ENCODE data around the gene MYO5B. TPM values are rescaled to one million over a fixed set of nuclear protein-coding genes. Genes with fewer than 3 reads are reported as not detected.
A peak's percentile ranks its signal among the peaks of the same experiment; 100 is the strongest.

The MYO5B gene
- total RNA-seq, 1 experiment from 2014 or later: 32.1 TPM

DNA sequence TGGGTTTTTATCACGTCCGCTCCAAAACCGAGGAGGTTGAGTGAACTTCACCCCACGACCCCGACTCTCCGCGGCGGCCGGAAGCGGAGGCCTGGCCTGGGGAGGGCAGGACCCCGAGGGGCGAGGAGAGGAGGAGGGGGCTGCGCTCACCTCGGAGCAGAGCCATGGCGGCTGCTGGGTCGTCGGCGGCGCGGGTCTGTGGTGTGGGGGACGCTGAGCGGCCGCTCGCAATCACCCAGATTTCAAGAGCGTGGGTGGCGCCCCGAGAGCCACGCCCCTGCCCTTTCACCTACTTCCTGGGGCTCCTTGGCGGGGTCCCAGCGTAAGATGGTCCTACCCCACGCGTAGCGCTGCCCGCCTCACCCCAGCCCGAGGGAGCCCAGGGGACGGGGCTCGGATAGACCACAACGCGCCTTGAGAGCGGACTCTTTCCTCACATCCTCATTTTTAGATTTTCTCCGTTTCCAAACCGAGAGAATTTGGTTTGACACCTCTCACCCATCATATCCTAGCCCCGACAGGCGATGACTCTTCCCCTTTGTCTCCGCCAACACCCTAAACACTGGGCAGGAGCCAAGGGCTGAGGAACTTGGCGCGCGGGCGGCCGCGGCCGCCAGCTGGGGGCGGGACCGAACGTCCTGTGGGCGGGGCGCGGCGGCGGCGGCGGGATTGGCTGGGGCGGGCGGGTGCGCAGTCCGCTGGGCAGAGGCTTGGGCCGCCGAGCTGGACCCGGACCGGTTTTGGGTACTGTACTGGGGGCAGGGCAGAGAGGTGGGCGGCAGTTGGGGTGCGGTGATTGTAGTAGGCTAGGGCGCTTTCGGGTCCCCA, 381.4 kb downstream of the MYO5B start, which contains the start of gene ACAA2:
Gene ACAA2, minus strand, starts transcription at position 215 of the 828 bp plus-strand sequence. Its CDS starts 49 bp downstream, at position 166.
- TSS peak; percentile 57 for BruUV-seq (replicated peaks)
- no peaks in the 10 kb centered on the region for H3K79me2 ChIP-seq (ENCODE audit: insufficient read depth, low read length)
- CTCF ChIA-PET: interaction anchor here (0.5 kb wide), 1 partner anchor 85 kb away, joined by 4 read pairs; no protein-coding TSS in a partner anchor

More for the DNA sequence above, 381.4 kb downstream of the MYO5B start, which contains the start of gene ACAA2:
- ChIA-PET POLR2A (interaction anchor here (0.9 kb wide), 1 partner anchor 87 kb away, joined by 3 read pairs; no protein-coding TSS in a partner anchor), RAD21 (ENCODE audit: low non-redundant PET in 1 of 2, low total read pairs in 2 of 2, uncharacterized antibody in 2 of 2, unreplicated experiment in 2 of 2) (no interaction called here)
- peak; percentile 50 for DNase-seq (ENCODE audit: low read depth, low spot score)
- Histone ChIP-seq H3K9me3 (ENCODE audit: control insufficient read depth in 1 of 2, insufficient read depth in 1 of 2, low read depth in 1 of 2, low read length in 2 of 2) (no peaks in the 10 kb centered on the region), H3K4me1 (ENCODE audit: control insufficient read depth in 1 of 2, insufficient read depth in 2 of 2, low read length in 2 of 2) (peaks cover 5 to 21% of the 10 kb centered on the region in 2 experiments; a peak in 3 of 4 replicates), H3K27ac (ENCODE audit: low read depth, low read length) (peak within 1 kb of the TSS; percentile 67), H3K9ac (ENCODE audit: low read length) (peak within 1 kb of the TSS; percentile 79), H3K27me3 (ENCODE audit: insufficient read depth, low read length) (no peaks in the 10 kb centered on the region), H2AFZ (ENCODE audit: low read depth, low read length, poor library complexity, severe bottlenecking) (peak within 1 kb of the TSS; percentile 90), H4K20me1 (ENCODE audit: insufficient read depth) (no peaks in the 10 kb centered on the region), H3K4me2 (ENCODE audit: low read length) (peak within 1 kb of the TSS; percentile 97), H3K4me3 (replicated peaks in 1 of 2; ENCODE audit: low read depth in 1 of 2, low read length in 2 of 2) (peak within 1 kb of the TSS; percentile 80 to 88), H3K36me3 (ENCODE audit: control insufficient read depth in 1 of 2, insufficient read depth in 2 of 2, low read length in 2 of 2) (no peaks in the 10 kb centered on the region), H3K9me2 (ENCODE audit: insufficient read depth) (no peaks in the 10 kb centered on the region)
- ATAC-seq: peak; percentile 96
- TF ChIP-seq ZNF274 (IDR thresholded peaks at IDR 0.05; ENCODE audit: low read depth, low read length) (no peak), FOSL1 (IDR thresholded peaks at IDR 0.05; ENCODE audit: low read depth) (no peak), SP1 (IDR thresholded peaks at IDR 0.05; ENCODE audit: low read depth) (no peak; the same call in 1 of the 2 replicates), JUND (IDR thresholded peaks at IDR 0.05) (no peak; the same call in 1 of the 2 replicates), ELF1 (IDR thresholded peaks at IDR 0.05; ENCODE audit: borderline replicate concordance, low read depth) (no peak), SIN3A (IDR thresholded peaks at IDR 0.05; ENCODE audit: low read depth) (peak; percentile 51; the same call in 1 of the 2 replicates), YY1 (IDR thresholded peaks at IDR 0.05; ENCODE audit: extremely low read depth, insufficient replicate concordance, low read depth, low read length) (peak; percentile 19), POLR2AphosphoS5 (IDR thresholded peaks at IDR 0.05; ENCODE audit: low read depth, low read length) (peak; percentile 79), EZH2 (IDR thresholded peaks at IDR 0.05) (no peak), EZH2phosphoT487 (IDR thresholded peaks at IDR 0.05; ENCODE audit: borderline replicate concordance) (no peak), POLR2A (IDR thresholded peaks at IDR 0.05; ENCODE audit: borderline replicate concordance, extremely low read depth, insufficient read depth, insufficient read length) (peak; percentile 66), CEBPB (IDR thresholded peaks at IDR 0.05; ENCODE audit: low read depth) (no peak), ZFX (IDR thresholded peaks at IDR 0.05) (0 out of 2 replicates have a peak, but pooled peaks have one; percentile 27), RAD21 (IDR thresholded peaks at IDR 0.05; ENCODE audit: low read depth) (no peak), EGR1 (IDR thresholded peaks at IDR 0.05; ENCODE audit: low read depth) (peak; percentile 72), TCF7L2 (IDR thresholded peaks at IDR 0.05; ENCODE audit: borderline replicate concordance, extremely low read depth, insufficient read depth, insufficient read length) (no peak), CBX3 (IDR thresholded peaks at IDR 0.05; ENCODE audit: low read depth) (no peak)
- TF ChIP-seq, protein P1, sequence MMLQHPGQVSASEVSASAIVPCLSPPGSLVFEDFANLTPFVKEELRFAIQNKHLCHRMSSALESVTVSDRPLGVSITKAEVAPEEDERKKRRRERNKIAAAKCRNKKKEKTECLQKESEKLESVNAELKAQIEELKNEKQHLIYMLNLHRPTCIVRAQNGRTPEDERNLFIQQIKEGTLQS (IDR thresholded peaks at IDR 0.05): no peak
- TF ChIP-seq, protein P2, sequence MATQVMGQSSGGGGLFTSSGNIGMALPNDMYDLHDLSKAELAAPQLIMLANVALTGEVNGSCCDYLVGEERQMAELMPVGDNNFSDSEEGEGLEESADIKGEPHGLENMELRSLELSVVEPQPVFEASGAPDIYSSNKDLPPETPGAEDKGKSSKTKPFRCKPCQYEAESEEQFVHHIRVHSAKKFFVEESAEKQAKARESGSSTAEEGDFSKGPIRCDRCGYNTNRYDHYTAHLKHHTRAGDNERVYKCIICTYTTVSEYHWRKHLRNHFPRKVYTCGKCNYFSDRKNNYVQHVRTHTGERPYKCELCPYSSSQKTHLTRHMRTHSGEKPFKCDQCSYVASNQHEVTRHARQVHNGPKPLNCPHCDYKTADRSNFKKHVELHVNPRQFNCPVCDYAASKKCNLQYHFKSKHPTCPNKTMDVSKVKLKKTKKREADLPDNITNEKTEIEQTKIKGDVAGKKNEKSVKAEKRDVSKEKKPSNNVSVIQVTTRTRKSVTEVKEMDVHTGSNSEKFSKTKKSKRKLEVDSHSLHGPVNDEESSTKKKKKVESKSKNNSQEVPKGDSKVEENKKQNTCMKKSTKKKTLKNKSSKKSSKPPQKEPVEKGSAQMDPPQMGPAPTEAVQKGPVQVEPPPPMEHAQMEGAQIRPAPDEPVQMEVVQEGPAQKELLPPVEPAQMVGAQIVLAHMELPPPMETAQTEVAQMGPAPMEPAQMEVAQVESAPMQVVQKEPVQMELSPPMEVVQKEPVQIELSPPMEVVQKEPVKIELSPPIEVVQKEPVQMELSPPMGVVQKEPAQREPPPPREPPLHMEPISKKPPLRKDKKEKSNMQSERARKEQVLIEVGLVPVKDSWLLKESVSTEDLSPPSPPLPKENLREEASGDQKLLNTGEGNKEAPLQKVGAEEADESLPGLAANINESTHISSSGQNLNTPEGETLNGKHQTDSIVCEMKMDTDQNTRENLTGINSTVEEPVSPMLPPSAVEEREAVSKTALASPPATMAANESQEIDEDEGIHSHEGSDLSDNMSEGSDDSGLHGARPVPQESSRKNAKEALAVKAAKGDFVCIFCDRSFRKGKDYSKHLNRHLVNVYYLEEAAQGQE (IDR thresholded peaks at IDR 0.05; ENCODE audit: low read depth): no peak
- TF ChIP-seq, protein P3, sequence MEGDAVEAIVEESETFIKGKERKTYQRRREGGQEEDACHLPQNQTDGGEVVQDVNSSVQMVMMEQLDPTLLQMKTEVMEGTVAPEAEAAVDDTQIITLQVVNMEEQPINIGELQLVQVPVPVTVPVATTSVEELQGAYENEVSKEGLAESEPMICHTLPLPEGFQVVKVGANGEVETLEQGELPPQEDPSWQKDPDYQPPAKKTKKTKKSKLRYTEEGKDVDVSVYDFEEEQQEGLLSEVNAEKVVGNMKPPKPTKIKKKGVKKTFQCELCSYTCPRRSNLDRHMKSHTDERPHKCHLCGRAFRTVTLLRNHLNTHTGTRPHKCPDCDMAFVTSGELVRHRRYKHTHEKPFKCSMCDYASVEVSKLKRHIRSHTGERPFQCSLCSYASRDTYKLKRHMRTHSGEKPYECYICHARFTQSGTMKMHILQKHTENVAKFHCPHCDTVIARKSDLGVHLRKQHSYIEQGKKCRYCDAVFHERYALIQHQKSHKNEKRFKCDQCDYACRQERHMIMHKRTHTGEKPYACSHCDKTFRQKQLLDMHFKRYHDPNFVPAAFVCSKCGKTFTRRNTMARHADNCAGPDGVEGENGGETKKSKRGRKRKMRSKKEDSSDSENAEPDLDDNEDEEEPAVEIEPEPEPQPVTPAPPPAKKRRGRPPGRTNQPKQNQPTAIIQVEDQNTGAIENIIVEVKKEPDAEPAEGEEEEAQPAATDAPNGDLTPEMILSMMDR (IDR thresholded peaks at IDR 0.05 in 2 of 3, conservative IDR thresholded peaks at IDR 0.05 in 1 of 3; ENCODE audit: borderline replicate concordance in 1 of 3, insufficient read depth in 1 of 3, low read depth in 2 of 3, low read length in 2 of 3): no peak
- intact Hi-C loops (cut with micrococcal nuclease): no loop called here
